Heart left ventricle (tissue), 13 donors: Measurements from ENCODE around the gene VPS13C.

ENCODE experiments used
- CTCF ChIP-seq, 12 donors: fragments of 200-600 bp; sonication (generic) in 4 of 12; IDR thresholded peaks; one replicate each; pipeline versions ENCODE4 v1.5.0 to v1.8.0; 2018 to 2022; ENCODE audit warnings: antibody characterized with exemption in 12 of 12, mild to moderate bottlenecking in 5 of 12
- POLR2A ChIP-seq, 2 donors: fragments of 450-650 bp; IDR thresholded peaks; one replicate each; pipeline ENCODE4 v1.6.1; 2017; ENCODE audit warnings: antibody characterized with exemption in 2 of 2, mild to moderate bottlenecking in 2 of 2, moderate library complexity in 2 of 2
- donor health status: ischemic (EF 13 %, LVEDD 7.1; RV severe dilation, severe dysfunction).
- donor health status: DM: no; HTN: yes; CAD: no.
- donor health status: DM: no; HTN: no; CAD: no.
- donor health status: ischemic (EF 25% LVEDD 6.9; RV normal size, moderate dysfunction).
- donor health status: ischemic (EF 25% LVEDD 5.7; RV mildly dilated, moderate dysfunction).
- donor health status: ischemic (EF 35%, LVEDD 5.7; RV mildly dilated, moderate dysfunction).
- donor health status: nonischemic (EF 11% LVEDD 7.7; RV severe dilation, severe dysfunction).
- donor health status: DM: yes; HTN: yes; CAD: no.
- donor health status: PGD.
- donor health status: ischemic (EF 29% LVEDD 5.4; RV normal size, mild dysfunction).
- donor health status: nonischemic (EF 23%, LVEDD 6.1; RV moderate dilation, normal function).

GRCh38 chr15:61929452-61929851, 130.8 kb downstream of the VPS13C start:
- TF ChIP-seq POLR2A (IDR thresholded peaks at IDR 0.05) (no peak), CTCF (IDR thresholded peaks at IDR 0.05) (no peak)
